ENCODE measurements around the gene MAP2K7. TPM values are rescaled to one million over a fixed set of nuclear protein-coding genes. Genes with fewer than 3 reads are reported as not detected.
"Not testable (repeated sequence)": the region's sequence is repeated elsewhere in the genome, so short reads cannot be mapped to it uniquely, and the experiment has no call there.

Gene MAP2K7
- total and polyA plus RNA-seq, 2 of the 4 experiments (the other 2 are of a cell fraction): 4.1 to 15.6 TPM

DNA sequence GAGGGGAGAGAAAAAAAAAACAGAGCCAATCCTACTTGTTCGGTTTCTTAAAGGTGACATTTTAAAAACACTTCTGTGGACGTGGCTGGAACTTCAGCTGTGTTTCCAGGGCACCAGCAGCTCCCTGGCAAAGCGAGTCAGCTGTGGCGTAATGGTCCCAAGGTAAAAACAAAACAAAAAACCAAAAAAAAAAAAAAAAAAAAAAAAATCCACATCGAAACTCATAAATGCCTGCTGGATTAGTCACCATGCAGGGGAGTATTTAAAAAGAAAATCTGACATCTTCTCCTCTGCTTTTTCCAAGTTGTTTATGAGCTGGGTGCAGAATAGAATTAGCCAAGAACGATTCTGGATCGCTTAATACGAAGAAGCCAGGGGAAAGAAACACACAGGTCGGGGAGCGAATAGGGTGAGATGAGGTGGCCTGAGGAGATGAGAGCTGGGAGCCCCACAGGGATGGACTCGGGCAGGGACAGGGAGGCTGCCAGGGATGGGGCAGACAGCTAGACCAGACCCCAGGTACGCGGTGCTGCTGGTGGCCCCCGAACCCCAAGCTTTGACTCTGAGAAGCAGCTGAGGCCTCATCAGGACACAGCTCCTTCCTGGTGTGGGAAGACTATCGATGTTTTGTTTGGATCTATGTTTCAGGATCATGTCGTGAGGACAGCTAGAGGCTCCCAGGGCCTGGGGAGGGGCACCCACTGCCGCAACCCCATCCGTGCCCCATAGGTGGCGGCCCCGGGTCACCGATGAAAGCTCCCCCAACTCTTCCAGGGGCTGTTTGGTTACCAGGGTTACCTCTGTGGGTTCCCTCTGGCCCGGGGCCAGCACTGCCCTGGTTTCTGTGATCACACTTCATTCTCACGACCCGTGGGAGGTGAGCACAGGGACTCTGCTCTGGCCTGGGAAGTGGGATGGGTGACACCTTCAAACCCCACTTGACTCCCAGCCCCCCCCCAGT lies 25.3 kb downstream of the MAP2K7 start (continued):
- TF ChIP-seq, protein P1, sequence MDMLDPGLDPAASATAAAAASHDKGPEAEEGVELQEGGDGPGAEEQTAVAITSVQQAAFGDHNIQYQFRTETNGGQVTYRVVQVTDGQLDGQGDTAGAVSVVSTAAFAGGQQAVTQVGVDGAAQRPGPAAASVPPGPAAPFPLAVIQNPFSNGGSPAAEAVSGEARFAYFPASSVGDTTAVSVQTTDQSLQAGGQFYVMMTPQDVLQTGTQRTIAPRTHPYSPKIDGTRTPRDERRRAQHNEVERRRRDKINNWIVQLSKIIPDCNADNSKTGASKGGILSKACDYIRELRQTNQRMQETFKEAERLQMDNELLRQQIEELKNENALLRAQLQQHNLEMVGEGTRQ (IDR thresholded peaks at IDR 0.05; ENCODE audit: low read depth, low read length): no peak
- TF ChIP-seq CHD1 (IDR thresholded peaks at IDR 0.05; ENCODE audit: low read depth, low read length): no peak

DNA sequence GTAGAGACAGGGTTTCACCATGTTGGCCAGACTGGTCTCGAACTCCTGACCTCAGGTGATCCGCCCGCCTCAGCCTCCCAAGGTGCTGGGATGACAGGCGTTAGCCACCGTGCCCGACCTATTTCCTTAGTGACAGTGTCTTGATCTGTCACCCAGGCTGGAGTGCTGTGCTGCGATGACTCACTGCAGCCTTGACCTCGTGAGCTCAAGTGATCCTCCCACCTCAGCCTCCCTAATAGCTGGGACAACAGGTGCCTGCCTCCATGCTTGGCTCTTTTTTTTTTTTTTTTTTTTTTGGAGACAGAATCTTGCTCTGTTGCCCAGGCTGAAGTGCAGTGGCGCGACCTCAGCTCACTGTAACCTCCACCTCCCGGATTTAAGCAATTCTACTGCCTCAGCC lies 26.4 kb downstream of the MAP2K7 start:
- H2BK120ac ChIP-seq (ENCODE audit: low read depth, low read length); dilution Hi-C loops (cut with HindIII; ENCODE audit: low sequenced_read_pairs, unreplicated experiment); H2BK5ac ChIP-seq (ENCODE audit: low read depth, low read length, poor library complexity, severe bottlenecking); H3K56ac ChIP-seq (ENCODE audit: extremely low read depth, insufficient read depth, low read length); H2BK20ac ChIP-seq (ENCODE audit: low read depth, low read length); BruUV-seq (replicated peaks); DNase-seq; H3K4ac ChIP-seq (ENCODE audit: low read depth, low read length); H3K23ac ChIP-seq (ENCODE audit: low read depth, low read length); H2AK9ac ChIP-seq (replicated peaks; ENCODE audit: low read depth, low read length, poor library complexity); H3K9me1 ChIP-seq (ENCODE audit: insufficient read depth, low read length); H3K18ac ChIP-seq (ENCODE audit: low read depth, low read length); H3K4me3 ChIP-seq (ENCODE audit: insufficient read depth, low read depth, low read length); H3K27ac ChIP-seq (ENCODE audit: insufficient read depth, low read length); H3K9me3 ChIP-seq (ENCODE audit: control insufficient read depth, insufficient read depth, low read length); H2AK5ac ChIP-seq (ENCODE audit: low read depth, low read length); H3K14ac ChIP-seq (replicated peaks; ENCODE audit: low read depth, low read length); intact Hi-C loops (cut with micrococcal nuclease); in situ Hi-C loops (cut with MboI; ENCODE audit: low sequenced_read_pairs); H2AFZ ChIP-seq (replicated peaks; ENCODE audit: low read length, poor library complexity); POLR2A ChIA-PET (ENCODE audit: unreplicated experiment); ATAC-seq (ENCODE audit: low read depth); H4K91ac ChIP-seq (ENCODE audit: insufficient read depth, low read depth, low read length); H4K5ac ChIP-seq (ENCODE audit: low read depth, low read length); H4K8ac ChIP-seq (ENCODE audit: low read depth in 2 of 2, low read length in 2 of 2); H3K27me3 ChIP-seq (ENCODE audit: control insufficient read depth, insufficient read depth, low read length); H3K4me2 ChIP-seq (ENCODE audit: low read depth, low read length); H3K9ac ChIP-seq (ENCODE audit: low read depth, low read length); H2BK15ac ChIP-seq (ENCODE audit: low read depth, low read length): not testable (repeated sequence)
- WGBS, 2 experiments (ENCODE audit: extremely low coverage in 2 of 2, insufficient read length in 1 of 2): 91% methylated on average over 5 of the region's 11 CpGs; no CpG with 5 or more reads in 1 of the 2 experiments
- peaks cover 42% of the 10 kb centered on the region for H3K36me3 ChIP-seq (ENCODE audit: control insufficient read depth, insufficient read depth, low read length)
- H3K4me1 ChIP-seq (ENCODE audit: control insufficient read depth, insufficient read depth, low read length): peaks cover 21% of the 10 kb centered on the region
- H3K79me1 ChIP-seq (ENCODE audit: low read depth in 1 of 2, low read length in 2 of 2): peaks cover 7 to 17% of the 10 kb centered on the region in 2 experiments; a peak in 2 of 4 replicates
- CTCF ChIA-PET: interaction anchor here (1.7 to 1.9 kb wide), 2 partner anchors 10 to 40 kb away, joined by 4 to 5 read pairs; partner anchors contain the start of gene SNAPC2
- peaks cover 15% of the 10 kb centered on the region for H4K20me1 ChIP-seq (ENCODE audit: insufficient read depth, low read length)
